ENCODE measurements around the gene HIVEP3.

DNA sequence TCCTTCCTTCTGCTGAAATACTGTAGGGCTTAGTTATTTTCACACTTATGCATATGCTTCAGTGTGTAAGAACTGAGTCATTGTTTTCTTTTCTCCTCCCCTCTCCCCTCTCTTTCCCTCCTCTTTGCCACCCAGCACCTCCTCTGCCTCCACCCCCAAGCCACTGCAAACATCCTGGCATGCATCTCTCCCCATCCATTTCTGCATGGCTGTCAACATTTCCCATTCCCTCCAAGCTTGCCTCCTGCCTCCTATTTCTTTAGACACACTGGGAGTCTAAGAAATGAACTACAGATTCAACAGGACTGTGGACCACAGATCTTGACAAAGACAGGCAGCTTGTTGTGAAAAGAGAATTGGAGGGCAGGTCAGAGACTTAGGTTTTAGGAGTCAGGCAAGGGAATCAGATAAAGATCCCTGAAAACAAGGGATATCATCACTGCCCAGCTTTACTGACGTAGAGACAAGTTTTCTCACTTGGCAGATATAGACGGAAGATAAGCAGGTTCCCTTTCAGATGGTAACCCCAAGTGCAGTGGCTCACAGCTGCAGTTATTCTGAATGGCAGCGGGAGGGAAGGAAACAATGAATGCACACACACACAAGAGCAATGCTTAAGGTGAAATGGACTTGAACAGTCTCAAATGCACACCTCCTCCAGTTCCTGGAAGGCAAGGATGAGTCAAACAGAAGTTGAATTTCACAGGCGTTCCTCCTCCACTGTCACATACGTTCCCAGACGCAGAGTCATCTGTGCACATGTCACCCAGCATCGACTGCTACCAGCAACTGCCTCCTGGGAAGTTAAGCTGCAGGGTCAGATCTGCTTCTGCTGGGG, 56.1 kb downstream of the HIVEP3 start:
- TF ChIP-seq EZH2 (IDR thresholded peaks at IDR 0.05; ENCODE audit: borderline replicate concordance, insufficient read depth, low read depth, low read length, poor library complexity, severe bottlenecking) = no peak
- TF ChIP-seq, protein P1, sequence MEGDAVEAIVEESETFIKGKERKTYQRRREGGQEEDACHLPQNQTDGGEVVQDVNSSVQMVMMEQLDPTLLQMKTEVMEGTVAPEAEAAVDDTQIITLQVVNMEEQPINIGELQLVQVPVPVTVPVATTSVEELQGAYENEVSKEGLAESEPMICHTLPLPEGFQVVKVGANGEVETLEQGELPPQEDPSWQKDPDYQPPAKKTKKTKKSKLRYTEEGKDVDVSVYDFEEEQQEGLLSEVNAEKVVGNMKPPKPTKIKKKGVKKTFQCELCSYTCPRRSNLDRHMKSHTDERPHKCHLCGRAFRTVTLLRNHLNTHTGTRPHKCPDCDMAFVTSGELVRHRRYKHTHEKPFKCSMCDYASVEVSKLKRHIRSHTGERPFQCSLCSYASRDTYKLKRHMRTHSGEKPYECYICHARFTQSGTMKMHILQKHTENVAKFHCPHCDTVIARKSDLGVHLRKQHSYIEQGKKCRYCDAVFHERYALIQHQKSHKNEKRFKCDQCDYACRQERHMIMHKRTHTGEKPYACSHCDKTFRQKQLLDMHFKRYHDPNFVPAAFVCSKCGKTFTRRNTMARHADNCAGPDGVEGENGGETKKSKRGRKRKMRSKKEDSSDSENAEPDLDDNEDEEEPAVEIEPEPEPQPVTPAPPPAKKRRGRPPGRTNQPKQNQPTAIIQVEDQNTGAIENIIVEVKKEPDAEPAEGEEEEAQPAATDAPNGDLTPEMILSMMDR (IDR thresholded peaks at IDR 0.05) = no peak
